ENCODE data around the gene ADAMTSL4.

GRCh38 chr1:150508982-150509381 is 40.2 kb upstream of the ADAMTSL4 start:
- TF ChIP-seq CTCF (conservative IDR thresholded peaks at IDR 0.05; ENCODE audit: low read depth, low read length) (no peak), EZH2 (IDR thresholded peaks at IDR 0.05; ENCODE audit: low read length, unreplicated experiment) (no peak), EZH2phosphoT487 (IDR thresholded peaks at IDR 0.05; ENCODE audit: borderline replicate concordance, low read length) (no peak)

All from PC-3 (cell line).